Hematopoietic multipotent progenitor cell treated with erythropoietin and hydrocortisone succinate and interleukin-3 and kit ligand, for 8 days (in vitro differentiated cells): Measurements from ENCODE around the gene COPB1.
"Not testable (repeated sequence)": the region's sequence is repeated elsewhere in the genome, so short reads cannot be mapped to it uniquely, and the experiment has no call there.

ENCODE experiments used
- DNase-seq: peaks from one replicate; pipeline ENCODE4 v3.0.0-alpha.2; 2015

The COPB1 gene, protein sequence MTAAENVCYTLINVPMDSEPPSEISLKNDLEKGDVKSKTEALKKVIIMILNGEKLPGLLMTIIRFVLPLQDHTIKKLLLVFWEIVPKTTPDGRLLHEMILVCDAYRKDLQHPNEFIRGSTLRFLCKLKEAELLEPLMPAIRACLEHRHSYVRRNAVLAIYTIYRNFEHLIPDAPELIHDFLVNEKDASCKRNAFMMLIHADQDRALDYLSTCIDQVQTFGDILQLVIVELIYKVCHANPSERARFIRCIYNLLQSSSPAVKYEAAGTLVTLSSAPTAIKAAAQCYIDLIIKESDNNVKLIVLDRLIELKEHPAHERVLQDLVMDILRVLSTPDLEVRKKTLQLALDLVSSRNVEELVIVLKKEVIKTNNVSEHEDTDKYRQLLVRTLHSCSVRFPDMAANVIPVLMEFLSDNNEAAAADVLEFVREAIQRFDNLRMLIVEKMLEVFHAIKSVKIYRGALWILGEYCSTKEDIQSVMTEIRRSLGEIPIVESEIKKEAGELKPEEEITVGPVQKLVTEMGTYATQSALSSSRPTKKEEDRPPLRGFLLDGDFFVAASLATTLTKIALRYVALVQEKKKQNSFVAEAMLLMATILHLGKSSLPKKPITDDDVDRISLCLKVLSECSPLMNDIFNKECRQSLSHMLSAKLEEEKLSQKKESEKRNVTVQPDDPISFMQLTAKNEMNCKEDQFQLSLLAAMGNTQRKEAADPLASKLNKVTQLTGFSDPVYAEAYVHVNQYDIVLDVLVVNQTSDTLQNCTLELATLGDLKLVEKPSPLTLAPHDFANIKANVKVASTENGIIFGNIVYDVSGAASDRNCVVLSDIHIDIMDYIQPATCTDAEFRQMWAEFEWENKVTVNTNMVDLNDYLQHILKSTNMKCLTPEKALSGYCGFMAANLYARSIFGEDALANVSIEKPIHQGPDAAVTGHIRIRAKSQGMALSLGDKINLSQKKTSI

DNA sequence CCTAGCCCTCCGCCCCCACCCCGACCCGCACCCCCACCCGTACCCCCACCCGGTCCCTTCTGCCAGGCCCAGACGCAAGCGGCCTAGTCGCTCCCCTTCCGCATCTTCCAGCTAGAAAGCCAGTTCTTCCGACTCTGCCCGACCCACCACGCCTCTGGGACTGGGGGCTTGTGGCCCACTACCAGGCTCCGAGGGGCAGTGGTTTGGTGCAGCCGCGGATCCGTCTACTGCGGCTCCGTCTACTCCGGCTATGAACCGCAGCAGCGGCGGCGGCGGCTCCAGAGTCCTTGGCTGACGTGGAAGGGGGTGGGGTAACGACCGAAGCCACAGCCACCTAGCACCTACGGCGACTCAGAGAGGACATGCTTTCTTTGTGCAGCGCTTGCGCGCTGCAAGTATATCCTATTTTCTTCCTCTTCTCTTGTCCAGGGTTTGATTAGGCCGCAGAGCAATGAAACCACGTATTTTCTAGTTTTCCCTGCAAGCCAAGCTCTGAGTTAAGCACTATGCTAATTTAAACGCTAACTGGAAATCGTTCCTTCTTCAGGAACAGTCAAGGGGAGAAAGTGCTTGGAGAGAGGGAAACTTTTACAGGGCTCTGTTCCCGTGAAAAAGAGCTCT is at the start of gene COPB1:
TSS of gene COPB1 (minus strand) at position 252 of the 621 bp plus-strand sequence. CDS start 883 bp downstream, outside the sequence.
- DNase-seq, result peak; percentile 94

DNA sequence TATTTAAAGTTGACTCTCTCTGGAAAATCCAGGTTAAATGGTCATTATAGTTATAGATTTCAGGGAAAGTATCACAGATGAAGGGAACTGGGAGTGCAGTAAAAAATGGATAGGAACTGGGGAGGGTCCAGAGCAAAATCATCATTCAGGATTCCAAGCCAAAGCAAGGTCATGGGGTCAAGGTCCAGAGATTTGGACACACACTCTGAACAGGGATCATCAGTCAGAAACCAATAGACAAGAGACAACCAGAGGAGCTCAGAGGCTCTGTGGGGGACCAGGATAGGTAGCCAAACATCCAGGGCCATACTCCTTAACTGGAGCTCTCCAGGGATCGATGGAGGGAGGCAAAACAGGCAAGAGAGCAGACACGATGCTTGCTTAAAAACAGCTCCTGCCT is 47.8 kb upstream of the COPB1 start:
- DNase-seq, result no peak

DNA sequence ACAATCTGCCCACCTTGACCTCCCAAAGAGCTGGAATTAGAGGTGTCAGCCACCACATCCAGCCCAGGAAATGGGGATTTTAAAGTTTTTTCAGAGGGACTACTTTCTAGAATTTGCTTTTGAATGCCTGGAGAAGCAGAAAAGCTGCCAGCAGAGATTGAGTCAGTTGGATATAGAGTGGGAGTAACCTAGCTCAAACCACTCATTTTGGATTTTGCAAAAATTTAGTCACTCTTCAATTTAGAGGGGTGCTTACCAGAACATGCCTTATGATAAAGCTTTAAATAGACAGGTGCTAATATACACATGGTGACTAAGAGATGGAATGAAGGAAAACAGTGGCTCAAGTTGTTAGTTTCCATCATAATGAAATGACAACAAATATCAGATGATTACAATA is 47.1 kb upstream of the COPB1 start:
- no peak for DNase-seq

DNA sequence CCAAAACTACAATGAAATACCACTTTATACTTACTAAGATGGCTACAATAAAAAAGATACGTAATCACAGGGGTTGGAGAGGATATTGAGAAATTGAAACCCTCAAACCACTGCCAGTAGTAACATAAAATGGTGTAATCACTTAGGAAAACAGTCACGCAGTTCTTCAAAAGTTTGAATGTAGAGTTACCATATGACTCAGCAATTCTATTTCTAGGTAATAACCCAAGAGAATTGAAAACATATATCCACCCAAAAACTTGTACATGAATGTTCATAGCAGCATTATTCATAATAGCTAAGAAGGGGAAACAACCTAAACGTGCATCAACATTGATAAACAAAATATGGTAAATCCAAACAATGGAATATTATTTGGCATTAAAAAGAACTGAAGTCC is 45.0 kb upstream of the COPB1 start:
- DNase-seq, result peak; percentile 23

DNA sequence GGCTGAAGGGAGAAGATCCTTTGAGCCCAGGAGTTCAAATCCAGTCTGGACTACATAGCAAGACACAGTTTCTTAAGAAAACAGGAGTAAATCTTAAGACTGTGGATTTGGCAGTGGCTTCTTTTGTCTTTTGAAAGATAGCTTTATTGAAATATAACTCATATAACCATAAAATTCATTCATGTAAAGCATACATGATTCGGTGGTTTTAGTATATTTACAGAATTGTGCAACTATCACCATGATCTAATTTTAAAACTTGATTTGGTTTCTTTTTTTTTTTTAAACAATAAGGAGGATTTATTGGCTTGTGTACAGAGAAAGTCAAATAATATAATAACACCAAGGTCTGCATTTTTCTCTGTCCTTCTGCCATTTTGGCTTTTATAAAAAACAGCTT is 43.6 kb upstream of the COPB1 start:
- DNase-seq, result no peak

DNA sequence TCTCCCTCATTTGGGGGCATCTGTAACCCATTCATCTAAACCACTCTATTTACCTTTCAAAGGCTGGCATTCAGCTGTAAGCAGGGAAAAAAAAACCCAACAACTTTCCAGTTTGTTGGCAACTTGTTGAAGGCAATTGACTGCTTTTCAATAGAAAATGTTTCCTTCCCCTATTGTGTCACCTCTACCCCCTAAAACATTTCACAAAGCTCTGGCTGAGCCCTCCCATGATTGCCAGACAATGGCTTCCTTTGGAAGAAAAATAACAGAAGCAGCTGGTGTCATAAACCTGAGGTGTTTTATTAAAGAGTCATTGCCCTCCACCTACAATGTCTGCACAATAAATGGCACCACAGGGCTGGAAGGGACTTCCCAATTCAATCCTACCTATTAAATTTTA is 42.7 kb upstream of the COPB1 start:
- DNase-seq, result no peak

DNA sequence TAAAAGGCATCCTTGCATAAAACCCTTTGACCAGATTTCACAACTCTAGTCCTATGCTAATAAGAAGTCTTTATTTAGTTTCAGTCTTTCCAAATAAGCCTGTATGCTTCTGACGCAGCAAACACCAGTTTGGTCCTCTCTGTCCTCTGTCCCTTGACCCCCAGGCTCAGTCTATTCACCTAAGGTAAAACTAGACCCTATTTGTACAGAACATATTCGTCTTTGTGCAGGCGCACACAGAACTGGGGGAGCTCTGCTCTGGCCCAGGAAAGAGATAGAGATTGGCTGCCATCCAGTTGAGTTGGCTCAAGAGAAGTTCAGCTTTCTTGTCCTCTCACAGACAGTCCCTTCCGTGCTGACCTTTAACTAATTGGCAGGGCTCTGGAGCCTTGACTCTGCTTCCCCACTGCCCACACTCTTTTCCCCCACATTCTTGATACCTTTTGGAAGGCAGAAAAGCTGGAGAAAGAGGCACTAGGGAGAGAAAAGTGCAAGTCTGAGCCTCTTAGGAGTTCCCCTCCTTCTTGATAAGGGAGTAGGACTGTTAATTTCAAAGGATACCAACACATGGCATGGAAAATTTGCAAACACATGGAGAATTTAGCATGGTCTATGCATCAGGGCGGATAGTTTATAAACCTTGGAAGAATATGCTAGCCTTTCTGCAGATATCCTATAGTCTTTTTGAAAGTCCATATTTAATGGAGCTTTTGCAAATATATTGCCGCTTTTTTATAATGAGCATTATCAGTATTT is 41.8 kb upstream of the COPB1 start:
- DNase-seq, result no peak

DNA sequence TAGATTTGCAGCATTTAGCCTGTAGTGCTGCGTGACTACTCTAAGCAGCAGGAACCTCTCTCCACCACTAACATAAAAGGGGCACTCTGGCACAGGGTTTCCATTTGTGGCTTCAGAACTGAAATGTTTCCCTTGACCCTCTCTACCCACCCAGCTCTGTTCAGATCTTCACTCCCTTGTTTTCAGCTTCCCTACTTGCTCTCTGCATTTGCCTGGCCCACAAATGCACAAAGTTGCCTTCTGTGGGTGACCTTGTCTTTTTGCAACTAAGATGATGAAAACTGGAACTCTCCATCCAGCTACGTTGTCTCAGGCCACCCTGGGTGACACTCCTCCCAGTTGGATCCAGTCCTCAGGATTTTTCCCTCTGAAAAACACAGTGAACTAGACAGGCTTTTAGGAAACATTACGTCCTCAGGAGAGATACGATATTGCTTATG is 40.4 kb upstream of the COPB1 start:
- no peak for DNase-seq

DNA sequence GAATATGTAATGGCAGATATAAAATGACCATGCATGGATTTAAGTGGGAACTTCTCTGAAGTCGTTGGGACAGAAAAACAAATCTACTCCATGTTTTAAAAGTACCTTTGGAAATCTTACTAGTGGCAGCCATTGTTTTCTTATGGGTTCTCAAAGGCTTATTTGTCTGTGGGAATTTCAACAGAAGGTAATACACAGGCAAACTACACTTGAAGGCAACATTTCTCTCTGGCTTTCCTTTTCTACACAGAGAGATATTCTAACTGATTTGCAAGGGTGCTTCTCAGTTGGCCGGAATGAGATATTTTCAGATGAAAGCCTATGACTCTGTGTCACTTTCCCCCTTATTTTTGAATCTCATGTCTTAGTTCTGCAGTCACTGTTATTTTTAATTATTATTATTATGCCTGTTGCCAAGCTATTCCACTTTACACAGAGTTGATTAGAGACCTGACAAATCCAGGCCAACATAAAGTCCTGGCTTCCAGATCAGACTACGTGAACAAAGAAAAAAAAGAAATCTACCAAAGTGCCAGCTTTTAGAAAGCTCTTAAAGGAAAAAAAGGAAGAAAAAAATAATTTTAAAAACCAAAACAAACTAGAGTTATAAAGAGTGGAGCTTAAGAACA is 39.4 kb upstream of the COPB1 start:
- no peak for DNase-seq

DNA sequence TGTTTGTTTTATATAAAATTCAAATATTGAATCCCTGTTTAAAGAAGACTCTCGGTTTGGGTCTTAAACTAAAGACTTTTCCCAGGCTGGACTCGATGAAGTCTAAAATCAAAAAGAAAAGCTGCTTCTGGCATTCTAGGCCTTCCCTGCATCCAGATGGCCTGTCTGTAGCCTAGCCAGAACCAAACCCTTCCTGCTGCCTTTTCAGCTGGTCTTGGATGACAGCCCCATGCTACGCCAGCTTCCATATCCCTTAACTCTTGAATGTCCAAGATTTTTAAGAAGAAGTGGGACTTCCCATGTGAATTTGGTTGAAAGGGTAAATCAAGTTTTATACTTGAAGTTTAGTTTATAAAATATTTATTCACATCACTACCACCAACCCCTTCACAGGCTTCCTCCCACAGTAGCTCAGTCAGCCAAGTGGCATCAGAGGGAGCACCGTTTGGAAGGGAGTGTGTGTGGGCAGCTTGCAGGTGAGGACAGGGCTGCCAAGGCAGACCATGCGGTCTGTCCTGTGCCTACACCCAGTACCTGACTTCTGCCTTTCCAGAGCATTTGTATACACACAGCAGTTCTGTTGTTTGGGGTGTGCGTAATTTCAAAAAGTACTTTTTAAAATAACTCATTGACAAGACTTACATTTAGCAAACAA is 38.8 kb upstream of the COPB1 start:
- DNase-seq, result no peak

DNA sequence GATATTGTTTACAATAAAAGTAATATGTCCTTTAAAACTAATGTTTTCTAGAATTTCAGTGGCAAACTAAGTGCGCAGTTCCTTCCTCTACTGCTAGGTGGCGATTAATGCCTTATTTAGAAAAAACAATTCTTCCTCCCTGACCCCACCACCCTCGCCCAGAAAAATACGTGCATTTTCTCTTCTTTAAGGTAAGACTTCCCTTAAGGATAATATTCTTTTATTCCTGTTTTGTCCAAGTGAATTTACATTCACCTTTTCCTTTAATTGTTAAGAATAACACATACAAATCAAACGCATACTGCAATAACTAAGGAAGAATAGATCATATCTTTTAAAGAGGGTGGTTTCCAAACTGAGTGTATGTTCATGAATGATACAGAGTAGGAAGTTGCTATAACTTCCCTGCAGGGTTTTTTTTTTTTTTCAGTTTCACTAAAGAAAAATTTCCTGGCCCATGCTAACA is 37.6 kb upstream of the COPB1 start:
- peak; percentile 77 for DNase-seq

DNA sequence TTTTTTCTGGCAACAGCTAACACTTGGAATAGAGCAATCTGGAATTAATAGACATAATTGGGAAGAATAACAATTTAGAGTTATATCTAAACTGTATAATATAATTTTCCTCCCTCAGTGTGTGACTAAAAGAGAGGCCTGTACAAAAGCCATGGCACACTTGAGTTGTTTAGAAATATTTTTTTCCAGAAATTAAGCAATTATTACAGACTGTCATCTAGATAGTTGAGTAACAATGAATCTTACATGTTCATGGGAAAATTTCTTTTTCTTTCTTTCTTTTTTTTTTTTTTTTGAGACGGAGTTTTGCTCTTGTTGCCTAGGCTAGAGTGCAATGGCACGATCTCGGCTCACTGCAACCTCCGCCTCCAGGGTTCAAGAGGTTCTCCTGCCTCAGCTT is 35.6 kb upstream of the COPB1 start:
- not testable (repeated sequence) for DNase-seq

DNA sequence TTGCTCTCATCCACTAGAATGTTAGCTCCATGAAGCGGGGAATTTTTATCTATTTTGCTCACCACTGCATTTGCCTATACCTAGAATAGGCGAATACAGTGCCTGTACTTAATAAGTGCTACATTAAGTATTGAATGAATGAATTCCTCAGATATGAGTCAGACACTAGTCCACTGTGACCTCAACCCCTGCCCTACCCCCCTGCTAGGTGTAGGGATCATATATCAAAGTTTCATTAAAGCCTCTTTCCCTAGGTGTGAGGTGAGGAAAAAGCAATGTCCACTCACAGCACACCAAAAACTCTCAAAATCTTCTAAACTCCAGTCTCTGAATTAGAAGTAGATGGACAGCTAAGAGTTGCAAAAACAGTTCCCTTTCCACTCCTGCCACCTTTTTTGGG is 30.3 kb upstream of the COPB1 start:
- DNase-seq, result no peak

DNA sequence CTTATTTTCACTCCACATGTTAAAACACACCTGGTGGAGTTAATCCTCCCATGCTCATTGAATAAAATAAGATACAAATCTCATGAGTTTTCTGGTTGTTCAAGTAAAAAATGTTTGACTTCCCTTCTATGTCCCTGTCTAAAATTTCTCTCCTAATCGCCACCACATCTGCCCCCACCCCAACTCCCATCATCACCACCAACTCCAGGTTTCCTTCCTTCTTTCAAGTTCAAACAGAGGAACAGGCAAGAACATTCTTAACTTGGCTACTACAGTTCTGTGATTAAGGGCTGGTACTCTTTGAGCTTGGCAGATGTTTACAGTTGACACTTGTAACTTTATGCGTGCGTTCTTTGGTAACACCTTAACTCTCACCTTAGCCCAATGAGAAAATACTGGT is 29.7 kb upstream of the COPB1 start:
- no peak for DNase-seq

DNA sequence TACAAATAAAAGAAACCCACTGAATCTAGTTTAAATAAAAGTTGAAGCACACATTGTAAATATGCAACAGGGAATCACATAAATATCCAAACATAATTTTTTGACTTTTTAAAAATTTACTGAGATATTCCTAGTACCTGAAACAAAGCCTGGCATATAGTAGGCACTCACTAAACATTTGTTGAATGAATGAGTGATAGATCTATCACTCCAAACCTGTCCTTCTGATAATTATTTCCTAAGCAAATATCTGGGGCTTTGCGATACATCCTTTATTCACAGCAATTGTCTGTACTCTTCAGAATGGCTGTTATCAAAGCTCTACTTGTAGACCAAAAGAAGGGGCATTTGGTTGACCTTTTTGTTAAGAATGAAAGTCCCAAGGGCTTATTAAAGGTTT is 23.2 kb upstream of the COPB1 start:
- DNase-seq, result no peak

DNA sequence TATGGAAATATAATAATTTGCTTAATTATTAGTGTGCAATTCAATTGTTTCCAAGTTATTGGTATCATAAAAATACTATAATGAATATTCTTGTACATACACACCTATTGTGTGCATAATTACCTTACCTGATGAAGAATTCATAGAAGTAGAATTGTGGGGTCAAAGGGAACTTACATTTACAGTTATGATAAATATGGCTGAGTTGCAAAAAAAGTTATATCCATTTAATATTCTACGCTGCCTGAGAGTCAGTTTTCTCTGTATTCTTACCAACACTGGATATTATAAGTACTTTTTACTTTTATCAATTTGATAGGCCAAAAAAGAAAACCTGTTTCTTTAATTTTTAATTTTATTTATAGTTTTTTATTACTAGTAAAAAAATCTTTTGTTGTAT is 22.6 kb upstream of the COPB1 start:
- DNase-seq, result no peak

DNA sequence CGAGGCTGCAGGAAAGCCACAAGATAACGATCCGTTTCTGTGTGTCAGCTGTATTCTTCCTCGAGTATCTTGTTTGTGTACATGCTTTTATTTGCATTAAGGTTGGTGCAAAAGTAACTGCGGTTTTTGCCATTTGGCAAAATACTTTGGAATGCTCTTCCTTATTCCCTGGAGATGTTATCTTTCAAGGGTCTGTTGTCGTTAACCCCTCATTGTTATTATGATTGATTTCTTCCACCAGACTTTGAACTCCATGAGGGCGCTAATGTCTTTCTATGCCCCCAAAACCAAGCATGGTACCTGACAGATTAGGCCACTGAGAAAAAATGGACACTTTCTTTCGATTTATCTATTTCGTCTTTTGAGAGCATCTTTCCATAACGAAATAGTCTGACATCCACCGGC is 21.1 kb upstream of the COPB1 start:
- DNase-seq, result no peak

DNA sequence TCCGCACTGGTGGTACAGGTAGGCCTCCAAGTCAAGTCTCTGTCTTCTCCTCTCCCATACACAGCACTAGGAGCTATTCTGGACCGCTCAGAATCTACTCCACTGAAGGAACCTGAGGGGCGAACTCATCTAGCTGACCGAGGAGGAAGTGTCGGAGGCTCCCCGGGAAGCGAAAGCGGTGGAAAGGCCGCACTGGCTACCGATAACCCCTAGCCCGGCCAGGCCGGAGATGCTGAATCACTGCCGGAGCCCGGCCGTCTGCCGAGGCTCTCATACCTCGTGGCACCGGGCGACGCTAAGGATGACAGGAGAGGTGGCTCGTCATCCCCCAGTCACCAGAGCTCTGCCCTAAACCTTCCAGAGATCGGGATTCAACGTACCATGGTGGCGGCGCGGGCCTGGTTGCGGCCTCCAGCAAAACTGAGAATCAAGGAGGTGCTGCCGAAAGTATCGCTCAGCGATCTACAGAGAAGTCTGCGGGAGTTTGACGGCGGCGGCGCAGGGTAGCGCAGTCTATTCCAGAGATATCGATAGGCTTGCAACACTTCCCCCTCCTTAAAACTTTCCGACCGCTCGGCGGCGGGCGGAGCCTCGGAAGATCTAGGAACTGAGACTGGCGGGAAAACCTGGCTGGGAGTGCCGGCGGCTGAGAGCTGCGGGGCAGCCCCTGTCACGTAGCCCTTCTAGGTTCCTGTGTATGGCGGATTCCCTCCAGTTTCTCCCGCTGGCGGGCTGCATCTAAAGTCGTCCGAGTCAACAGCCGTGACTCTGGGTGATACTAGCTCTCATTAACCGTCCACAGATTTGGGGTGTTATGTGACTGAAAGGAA is 20.5 kb upstream of the COPB1 start, which contains the start of gene PSMA1:
TSS of gene PSMA1 (minus strand) at position 470 of the 830 bp plus-strand sequence. CDS start at position 383, 87 bp downstream.
- DNase-seq, result peak; percentile 97

DNA sequence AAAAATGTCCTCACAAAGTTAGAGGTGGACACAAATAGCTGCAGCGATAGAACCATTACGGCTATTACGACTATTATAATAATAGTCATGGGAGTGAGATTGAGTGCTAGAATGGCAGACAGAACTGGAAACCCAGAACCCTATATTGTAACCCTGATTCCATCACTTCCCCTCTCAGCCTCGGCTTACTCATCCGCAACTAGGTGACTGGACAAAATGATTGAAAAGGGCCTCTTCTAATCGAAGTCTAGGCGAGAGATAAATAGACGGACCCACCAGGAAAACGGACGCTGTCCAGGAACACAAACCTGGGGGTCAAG is 19.9 kb upstream of the COPB1 start:
- DNase-seq, result no peak

DNA sequence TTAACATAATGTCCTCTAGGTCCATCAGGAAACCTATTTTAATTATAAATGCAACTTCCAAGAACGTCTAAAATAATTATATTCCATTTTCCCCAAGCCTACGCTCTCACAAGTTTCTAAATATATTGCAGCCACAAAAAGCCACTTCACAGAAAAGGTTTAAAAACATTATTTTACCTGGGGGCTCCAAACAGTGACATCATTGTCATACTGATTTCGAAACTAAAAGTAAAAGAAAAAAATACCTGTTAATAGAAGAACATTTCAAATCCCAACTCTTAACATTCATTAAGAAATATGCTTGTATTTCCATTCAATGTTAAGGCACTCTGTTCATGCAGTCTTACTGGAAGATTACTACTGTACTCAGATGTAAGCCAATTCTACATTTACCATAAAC is 19.2 kb upstream of the COPB1 start:
- DNase-seq, result no peak

DNA sequence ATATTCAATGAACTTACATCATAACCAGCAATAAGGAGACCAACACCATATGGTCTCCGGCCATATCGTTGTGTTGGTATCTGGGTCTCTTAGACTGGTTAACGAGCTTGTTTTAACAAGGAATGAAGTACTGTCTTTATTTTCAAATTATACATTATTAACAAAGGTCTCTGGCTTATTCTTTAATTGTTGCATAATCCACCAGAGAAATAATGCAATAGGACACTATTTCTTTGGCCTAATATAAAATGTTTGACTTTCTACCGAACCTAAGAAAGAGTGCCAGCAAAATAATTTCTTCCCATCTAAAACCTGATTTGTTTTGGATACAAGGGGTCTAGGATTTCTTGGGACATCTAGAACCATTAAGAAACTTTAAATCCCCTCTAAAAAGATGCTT is 14.2 kb upstream of the COPB1 start:
- no peak for DNase-seq
